HTERT RPE-1 (cell line): ENCODE data around the gene PSMC5.
"Not testable (repeated sequence)": the region's sequence is repeated elsewhere in the genome, so short reads cannot be mapped to it uniquely, and the experiment has no call there.

Source experiments
- in situ Hi-C: fragments of 300-500 bp; cut with MboI; formaldehyde crosslinking; loops from 4 replicates; pipeline ENCODE4 v1.14.3; 2020; ENCODE audit warnings: low sequenced_read_pairs

PSMC5 gene

DNA sequence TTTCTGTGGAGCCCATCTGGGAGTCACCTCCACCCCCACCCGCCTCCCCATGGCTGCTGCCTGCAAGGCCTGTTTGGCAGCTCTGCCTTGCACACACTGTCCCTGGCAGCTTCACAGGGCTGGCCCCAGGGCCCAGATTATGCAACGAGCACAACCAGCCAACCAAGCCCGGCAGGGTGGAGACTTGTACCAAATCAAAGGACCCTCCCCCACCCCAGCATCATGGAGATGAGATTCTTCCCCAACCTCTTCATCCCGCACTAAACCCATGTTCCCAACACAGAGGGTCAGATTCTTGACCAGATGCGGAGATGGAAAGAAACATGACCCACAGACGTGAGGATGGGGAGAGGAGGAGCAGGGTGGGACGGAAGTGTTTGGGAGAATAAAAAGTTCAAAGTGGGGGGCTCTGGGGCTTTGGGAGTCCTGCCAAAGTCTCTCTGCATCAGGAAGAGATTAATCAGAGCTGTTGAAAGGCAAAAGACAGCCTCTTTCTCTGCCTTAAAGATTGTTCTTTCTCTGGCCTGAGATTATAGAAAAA lies 11.5 kb downstream of the PSMC5 start:
- in situ Hi-C loops: no loop called here

DNA sequence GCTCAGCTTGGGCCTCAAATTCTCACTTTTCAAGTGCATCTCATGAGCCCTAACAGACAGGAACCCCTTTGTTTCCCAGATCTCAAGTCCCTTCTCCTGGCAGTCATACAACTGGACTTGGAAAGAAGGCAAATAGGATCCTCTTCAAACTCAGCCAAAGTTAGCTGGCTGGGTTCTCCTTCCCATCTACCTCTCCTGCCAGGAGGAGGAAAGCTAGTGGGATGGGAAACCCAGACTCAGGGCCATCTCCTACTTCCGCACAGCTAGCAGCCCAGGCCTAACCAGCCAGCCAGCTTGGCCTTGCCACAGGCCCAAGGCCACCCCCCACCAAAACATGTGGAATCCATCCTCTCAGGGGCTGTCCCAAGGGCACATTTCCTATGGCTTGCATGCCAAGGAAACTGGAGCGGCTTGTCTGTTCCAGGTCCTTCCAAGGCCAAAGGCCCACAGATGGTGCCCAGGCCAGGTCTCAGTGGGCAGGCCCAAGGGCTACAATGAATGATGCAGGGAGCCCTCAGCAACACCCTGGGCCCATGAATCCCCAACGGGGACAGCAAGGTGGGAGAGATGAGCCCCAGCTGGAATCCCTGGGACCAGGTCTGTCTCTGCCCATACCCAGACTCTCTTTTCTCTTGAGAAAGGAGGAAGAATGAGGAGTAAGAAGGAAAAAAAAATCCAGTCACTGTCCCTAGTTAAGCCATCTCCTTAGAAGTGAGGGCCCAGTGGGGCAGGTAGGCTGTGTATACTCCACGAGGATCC lies 13.5 kb downstream of the PSMC5 start:
- in situ Hi-C loops: no loop called here

DNA sequence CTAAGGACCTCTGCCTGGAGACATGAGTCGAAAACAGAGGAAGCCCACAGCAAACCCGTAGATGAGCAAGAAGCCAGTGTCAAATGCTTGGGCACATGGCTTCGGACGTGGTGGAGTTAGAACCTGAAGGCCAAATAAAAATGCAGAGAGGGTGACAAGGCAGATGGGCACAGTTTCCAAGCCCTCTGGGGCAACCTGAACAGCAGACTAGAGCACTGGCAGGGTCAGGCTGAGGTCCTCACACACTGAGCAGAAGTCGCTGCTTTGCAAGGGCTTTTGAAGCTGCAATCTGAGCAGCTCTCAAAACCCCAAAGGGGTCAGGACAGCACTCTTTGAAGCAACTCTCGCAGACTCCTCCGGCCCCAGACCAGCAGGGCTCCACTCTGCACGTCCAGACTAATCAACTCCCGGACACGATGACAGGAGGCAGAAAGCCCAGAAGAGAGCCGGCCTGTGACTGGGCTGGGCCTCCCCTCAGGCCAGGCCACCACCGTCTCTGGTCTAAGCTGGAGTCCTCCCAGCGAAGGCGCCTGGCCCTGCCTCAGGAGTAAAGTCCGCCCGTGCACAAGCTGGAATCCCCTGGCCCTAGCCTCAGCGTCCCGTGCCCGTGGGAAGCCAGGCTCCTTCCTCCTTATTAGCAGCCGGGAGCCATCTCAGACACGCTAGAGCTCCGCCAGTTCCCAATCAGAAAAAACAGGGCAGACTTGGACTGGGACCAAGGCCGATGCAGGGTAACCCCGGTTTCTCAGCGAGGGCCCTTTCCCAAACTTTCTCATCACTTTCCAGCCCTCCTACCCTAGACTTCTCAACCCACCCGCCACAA lies 14.3 kb downstream of the PSMC5 start:
- in situ Hi-C loops: no loop called here

DNA sequence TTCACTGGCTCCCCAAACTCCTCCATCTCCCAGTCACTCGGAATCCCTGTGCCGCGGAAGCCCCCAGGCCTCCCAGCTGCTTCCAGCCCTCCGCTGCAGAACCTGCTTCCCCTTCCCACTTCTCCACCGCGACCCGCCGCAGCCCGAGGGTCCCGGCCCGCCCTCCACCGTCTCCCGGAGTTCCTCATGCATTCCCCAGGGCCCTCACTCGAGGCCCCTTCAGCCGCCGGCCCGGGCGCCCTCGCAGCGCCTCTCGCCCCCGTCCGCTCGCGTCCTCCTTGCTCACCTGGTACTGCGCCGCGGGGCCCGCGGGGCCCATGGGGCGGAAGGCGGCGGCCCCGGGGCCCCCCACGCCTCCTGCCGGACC lies 14.9 kb downstream of the PSMC5 start:
- in situ Hi-C loops: no loop called here

DNA sequence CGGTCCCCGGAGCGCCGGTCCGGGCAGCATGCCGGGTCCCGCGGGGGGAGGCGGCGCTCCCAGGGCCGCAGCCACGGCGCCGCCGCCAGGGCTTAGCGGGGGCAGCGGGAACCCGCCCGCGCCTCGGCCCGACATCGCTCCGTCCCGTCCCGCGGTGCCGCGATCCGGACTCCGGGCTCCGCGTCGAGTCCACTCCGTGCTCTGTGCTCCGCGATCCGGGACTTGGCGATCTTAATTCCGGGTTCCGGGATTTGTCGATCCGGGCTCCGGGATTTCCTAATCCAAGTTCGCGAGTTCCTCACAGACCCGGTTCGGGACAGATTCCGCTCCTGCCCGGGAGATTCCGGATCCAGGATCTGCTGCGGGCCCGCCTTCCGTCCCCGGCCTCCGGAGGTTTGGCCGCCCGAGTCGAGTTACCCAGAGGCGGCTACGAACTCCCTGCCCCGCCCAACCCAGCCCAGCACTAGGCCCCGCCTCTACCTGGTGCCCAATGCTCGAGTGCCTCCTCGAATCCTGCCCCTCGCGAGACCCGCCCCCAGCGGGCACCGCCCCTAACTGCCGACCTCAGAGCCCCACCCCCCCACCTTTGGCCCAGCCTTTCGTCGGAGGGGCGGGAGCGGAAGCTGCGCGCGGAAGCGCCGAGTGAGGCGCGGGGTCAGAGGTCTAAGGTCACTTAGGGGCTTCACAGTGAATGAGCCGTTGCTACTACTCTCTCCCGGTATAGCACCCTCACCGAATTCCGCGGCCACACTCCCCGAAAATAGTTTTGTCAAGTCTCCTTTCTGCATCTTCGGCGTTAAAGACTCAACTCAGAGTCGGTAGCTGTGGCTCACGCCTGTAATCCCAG lies 15.5 kb downstream of the PSMC5 start, which contains the start of gene SMARCD2:
Gene SMARCD2, minus strand, starts transcription at position 146 of the 847 bp plus-strand sequence. Its CDS starts 11 bp downstream, at position 135.
- in situ Hi-C loops: no loop called here

DNA sequence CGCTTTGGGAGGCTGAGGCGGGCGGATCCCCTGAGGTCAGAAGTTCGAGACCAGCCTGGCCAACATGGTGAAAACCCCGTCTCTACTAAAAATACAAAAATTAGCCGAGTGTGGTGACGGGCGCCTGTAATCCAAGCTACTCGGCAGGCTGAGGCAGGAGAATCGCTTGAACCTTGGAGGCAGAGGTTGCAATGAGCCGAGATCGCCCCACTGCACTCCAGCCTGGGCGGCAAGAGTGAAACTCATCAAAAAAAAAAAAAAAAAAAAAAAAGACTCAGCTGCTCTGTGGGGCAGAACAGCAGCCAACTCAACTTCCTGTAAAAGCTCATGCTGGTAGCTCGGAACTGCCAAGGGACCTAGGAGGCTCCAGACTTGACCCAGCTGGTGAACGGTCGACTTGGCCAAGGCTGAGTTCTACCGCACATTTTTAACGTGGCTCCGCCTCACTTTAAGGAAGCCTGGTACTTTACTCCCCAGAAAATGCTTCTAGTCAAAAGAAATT lies 16.2 kb downstream of the PSMC5 start:
- in situ Hi-C loops: not testable (repeated sequence)

DNA sequence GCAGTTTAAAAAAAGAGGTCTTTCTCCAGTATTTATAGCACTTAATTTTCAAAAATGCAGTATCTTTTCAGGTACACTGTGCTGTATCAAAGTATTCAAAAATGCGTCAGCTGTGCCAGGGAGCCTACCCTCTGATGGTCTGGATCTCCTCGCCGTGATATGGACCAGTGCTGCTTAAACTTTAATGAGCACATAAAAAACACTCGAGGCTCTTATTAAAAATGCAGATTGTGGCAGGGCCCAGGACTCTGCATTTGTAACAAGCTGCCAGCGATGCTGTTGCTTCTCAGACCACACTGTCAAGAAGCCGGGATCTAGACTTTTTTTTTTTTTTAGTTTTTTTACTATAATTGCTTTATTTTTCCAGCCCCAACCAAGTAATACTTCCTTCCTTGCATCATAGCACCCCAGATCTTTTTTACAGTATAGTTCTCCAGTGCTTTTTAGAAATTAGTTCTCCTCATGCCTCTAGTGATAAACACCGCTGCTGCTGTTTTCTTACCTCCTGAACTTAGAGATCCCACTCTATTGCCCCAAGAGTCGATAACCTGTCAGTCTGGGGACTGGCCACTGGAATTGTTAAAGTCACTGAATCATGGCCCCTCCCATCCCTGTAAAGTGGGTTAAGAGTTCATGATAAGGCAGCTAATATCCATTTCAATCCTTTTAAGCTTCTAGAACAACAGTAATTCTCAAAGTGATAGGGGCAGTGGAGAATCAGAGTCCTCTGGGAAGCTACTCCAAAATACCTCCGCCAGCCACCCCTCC lies 16.9 kb downstream of the PSMC5 start:
- in situ Hi-C loops: no loop called here

DNA sequence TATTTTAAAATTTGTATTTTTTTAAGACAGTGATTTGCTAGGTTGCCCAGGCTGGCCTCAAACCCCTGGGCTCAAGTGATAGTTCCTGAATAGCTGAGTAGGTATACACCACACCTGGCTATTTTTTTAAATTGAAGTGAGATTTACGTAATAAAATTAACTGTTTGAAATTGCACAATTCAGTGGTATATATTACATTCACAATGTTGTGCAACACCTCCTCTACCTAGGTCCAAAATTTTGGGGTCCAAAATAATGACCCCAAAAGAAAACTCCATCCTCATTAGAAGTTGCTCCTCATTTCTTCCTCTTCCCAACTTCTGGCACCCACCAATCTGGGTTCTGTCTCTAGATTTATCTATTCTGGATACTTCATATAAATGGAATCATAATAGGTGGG lies 18.3 kb downstream of the PSMC5 start:
- in situ Hi-C loops: no loop called here

DNA sequence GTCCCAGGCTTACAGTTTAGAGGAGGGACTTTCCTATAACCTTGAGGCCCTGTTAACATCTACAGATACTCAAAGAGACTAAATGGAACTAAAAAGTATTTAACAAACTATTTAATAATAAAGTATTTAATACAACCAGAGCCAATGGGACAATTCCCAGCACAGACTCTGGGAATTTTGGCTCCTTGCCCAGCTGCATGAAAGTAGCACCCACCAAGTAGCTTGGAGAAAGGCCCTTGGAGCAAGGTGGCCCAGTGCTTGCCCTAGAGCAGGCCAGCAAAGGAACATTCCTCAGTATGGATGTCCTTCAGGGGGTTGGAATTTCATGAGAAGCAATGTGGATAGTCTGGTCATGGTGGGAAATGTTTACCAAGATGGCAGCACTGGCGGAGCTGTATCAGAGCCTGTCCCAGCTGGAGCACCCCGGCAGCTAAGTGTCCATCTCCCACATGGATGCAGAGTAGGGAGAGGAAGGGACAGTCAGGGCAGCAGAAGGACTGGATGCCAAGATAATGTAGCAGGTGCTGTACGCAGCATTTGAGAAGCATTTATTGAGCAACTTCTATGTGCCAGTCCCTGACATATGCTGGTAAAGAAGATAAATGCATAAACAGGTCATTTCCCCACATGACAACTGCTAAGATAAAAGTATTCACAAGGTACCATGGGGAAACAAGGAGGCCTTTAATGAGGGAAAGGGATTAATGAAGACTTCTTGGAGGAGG lies 20.5 kb downstream of the PSMC5 start:
- in situ Hi-C loops: no loop called here

DNA sequence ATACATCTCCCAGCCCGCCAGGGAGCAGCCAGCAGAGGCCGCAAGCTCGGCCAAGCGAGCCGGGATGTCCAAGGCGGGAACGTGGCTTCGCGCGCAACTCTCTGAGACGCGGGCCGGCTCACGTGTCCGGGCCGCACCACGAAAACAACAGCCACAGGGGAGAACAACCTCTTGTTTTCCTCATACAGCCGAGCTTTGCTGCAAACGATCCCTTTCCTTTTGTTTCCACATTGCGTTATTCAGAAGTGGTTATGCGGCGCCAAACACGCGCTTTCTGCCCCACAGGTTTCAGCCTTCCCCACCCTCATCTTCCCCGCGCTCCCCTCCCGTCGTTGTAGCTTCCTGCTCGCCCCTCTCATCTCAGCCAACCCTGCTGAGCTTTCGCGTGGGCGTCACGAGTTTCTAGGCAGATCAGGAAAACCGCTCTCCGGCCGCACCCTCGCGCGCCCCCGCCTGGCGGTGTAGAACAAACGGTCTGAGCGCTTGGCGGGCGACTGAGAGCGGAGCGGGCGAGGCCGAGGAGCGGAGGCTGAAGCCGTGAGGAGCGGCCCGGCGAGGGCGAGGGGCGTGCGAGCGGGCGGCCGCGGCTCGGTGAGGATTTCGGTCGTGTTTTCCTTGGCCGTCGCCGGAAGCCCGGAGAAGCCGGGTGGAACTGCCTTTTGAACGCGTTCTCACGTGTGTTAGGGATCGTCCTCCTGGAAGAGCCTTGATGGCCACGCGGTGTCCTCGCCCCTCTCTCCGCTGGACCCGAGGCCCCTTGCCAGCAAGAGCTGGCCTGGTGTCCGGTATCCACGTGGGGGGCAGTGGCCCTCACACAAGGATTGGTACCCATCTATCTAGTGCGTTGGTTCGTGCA lies 21.8 kb downstream of the PSMC5 start:
- in situ Hi-C loops: no loop called here

DNA sequence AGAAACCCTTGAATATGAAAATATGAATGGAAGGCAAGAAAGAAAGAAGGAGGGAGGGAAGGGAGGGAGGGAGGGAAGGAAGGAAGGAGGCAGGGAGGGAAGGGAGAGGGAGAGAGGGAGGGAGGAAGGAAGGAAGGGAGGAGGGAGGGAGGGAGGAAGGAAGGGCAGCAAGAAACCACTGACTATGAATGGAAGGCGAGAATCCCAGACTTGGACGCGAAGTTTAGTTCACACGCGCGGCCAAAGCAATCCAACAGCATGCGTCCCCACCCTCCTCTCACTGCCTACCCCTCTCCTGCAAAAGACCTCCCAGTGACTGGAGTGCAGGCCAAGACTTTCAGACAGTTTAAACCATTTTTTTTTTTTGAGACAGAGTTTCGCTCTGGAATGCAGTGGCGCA lies 23.2 kb downstream of the PSMC5 start:
- in situ Hi-C loops: no loop called here

DNA sequence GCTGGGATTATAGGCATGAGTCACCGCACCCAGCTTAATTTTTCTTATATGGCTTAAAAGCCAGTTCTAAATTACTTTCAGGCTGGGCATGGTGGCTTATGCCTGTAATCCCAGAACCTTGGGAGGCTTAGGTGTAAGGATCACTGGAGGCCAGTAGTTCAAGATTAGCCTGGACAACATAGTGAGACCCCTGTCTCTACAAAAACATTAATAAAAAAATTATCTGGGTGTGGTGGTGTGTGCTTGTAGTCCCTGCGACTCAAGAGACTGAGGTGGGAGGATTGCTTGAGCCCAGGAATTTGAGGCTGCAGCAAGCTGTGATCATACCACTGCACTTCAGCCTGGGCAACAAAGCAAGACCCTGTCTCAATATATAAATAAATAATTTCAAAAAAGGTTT lies 26.0 kb downstream of the PSMC5 start:
- in situ Hi-C loops: no loop called here

DNA sequence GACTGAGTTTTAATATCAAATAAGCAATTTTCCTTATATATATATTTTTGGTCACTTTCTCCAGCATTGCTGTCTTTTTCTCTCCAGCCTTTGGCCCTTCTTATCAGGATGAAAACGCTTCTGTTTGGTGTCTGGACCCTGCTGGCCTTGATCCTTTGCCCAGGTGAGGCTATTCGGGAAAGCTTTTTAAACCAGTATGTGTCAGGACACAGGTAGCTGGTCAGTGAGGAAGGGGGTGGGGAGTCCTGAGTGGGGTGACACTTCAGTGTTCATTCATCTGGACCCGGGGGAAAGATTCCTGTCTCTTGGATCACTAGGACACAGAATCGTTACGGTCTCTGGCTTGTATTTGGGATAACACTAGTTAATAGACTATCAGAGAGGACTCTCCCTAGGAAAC lies 27.5 kb downstream of the PSMC5 start:
- in situ Hi-C loops: no loop called here

DNA sequence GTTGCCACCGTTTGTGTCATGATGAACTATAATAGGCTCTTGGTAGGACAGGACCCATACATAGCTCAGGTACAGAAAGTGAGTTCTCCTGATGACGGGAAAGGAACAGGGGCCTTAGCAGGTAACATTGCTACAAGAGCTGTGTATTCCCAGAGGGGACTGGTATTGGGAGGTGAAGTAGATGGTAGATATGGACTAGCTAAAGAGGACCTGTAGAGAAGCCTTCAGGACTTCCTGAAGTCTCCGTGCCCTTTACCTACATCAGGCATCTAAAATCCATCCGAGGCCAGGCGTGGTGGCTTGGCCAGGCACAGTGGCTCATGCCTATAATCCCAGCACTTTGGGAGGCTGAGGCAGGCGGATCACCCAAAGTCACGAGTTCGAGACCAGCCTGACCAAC lies 28.0 kb downstream of the PSMC5 start:
- in situ Hi-C loops: no loop called here

DNA sequence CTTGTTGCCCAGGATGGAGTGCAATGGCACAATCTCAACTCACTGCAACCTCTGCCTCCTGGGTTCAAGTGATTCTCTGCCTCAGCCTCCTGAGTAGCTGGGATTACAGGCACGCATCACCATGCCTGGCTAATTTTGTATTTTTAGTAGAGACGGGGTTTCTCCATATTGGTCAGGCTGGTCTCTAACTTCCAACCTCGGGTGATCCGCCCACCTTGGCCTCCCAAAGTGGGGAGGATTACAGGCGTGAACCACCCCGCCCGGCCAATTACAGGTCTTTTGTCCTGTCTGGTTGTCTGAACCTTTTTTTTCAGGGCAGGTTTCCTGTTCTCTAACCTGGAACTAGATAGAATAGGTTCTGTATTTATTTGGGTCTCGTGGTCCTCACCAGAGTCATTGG lies 29.2 kb downstream of the PSMC5 start:
- in situ Hi-C loops: not testable (repeated sequence)

DNA sequence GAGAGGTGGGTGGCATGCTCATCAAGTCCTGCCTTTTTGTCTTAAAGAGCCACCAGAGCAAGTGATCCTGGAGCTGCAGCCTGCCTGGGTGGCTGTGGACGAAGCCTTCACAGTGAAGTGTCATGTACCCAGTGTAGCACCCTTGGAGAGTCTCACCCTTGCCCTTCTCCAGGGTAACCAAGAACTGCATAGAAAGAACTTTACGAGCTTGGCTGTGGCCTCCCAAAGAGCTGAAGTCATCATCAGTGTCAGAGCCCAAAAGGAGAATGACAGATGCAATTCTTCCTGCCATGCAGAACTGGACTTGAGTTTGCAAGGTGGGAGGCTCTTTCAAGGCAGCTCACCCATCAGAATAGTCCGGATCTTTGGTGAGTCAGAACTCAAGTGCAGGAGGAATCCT lies 32.0 kb downstream of the PSMC5 start:
- in situ Hi-C loops: no loop called here

DNA sequence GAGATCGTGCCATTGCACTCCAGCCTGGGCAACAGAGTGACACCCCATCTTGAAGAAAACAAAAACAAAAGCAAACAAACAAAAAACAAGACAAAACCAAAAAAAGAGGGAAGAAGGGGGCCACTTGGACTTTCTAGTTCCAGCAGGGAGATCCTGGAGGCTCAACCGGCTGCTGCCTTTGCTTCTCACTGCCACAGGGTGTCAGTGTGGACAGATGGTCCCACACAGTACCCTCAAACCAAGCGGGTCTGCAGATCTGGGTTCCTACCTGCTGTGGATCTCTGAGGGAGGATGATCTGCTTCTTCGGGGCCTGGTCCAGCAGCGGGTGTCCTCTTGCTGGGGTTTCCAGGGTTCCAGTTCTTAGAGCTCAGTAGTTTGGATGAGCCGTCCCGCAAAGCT lies 39.4 kb downstream of the PSMC5 start:
- in situ Hi-C loops: not testable (repeated sequence)

DNA sequence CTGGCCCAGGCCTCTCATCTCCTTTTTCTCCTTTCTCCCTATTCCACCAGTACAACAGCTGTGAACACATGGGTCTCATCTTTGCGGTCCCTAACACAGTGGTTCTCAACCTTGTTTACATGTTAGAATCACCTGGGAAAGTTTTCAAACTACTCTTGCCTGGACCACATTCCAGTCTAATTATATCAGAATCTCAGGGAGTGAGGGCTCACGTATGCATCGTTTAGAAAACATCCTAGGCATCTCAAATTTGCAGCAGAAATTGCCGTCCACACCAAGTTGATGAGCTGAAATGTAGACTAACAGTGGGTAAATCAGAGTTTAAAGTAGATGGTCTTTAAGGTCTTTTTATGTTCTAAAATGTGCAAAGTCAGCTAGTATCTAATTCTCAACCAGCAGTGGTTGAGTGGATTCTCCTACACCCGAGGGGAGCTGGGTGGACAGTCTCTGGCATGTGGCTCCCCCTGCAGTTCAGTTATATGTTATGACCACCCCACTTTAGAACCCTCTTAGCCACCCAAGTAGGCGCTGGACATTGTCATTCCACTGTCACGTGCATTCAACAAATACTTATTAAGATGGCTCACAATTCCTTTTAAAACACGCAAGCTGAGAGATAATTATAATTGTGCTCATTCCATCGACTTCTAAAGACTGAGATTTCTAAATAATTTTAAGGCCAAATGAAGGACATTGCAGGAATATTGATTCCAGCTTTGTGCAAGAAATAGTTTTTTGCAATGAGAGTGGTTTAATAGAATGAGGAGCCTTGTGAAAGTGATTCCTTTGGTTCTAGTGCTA lies 42.5 kb downstream of the PSMC5 start:
- in situ Hi-C loops: not testable (repeated sequence)
